Measurements from ENCODE around the gene ZNF22. TPM values are rescaled to one million over a fixed set of nuclear protein-coding genes. Genes with fewer than 3 reads are reported as not detected.

ZNF22 gene
- total RNA-seq, 1 donor from 2014 or later: 20.6 TPM

- H3K36me3 ChIP-seq: peaks cover 0 to 10% of the 10 kb centered on the region in 2 donors
- peaks cover 50% of the 10 kb centered on the region for H3K4me1 ChIP-seq
- H3K4me3 ChIP-seq: peak overlapping the region; percentile 50 to 62
- no peak for TF ChIP-seq CTCF (IDR thresholded peaks at IDR 0.05)
- no peak for TF ChIP-seq POLR2A (IDR thresholded peaks at IDR 0.05)
- TF ChIP-seq POLR2AphosphoS5 (IDR thresholded peaks at IDR 0.05; ENCODE audit: insufficient read depth in 1 of 2, low read depth in 1 of 2): peak; percentile 16 to 73
- DNase-seq (ENCODE audit: extremely low spot score in 2 of 2): peak; percentile 81 to 89
- intact Hi-C loops (cut with DNase I): no loop called here
- no peaks in the 10 kb centered on the region for H3K27me3 ChIP-seq
- H3K27ac ChIP-seq: peak overlapping the region; percentile 92
- H3K9me3 ChIP-seq: no peaks in the 10 kb centered on the region
Observed at GRCh38 chr10:45001381-45002148, 842 bp downstream of the ZNF22 start.

GRCh38 chr10:45003432-45004000 lies 2.8 kb downstream of the ZNF22 start:
- Histone ChIP-seq H3K27ac (no peak overlapping the region), H3K4me3 (no peak overlapping the region), H3K27me3 (no peaks in the 10 kb centered on the region), H3K9me3 (no peaks in the 10 kb centered on the region), H3K36me3 (peaks cover 0 to 10% of the 10 kb centered on the region in 2 donors), H3K4me1 (peaks cover 37% of the 10 kb centered on the region)
- TF ChIP-seq POLR2A (IDR thresholded peaks at IDR 0.05) (no peak), CTCF (IDR thresholded peaks at IDR 0.05) (no peak), POLR2AphosphoS5 (IDR thresholded peaks at IDR 0.05; ENCODE audit: insufficient read depth in 1 of 2, low read depth in 1 of 2) (no peak)
- peak in 1 of 2 donors; percentile 64 for DNase-seq (ENCODE audit: extremely low spot score in 2 of 2)
- intact Hi-C loops (cut with DNase I): no loop called here

- TF ChIP-seq POLR2A (IDR thresholded peaks at IDR 0.05) (no peak), CTCF (IDR thresholded peaks at IDR 0.05) (no peak), POLR2AphosphoS5 (IDR thresholded peaks at IDR 0.05; ENCODE audit: insufficient read depth in 1 of 2, low read depth in 1 of 2) (no peak)
- Histone ChIP-seq H3K4me1 (peaks cover 30% of the 10 kb centered on the region), H3K4me3 (no peak overlapping the region), H3K9me3 (no peaks in the 10 kb centered on the region), H3K27me3 (no peaks in the 10 kb centered on the region), H3K27ac (no peak overlapping the region), H3K36me3 (peaks cover 0 to 10% of the 10 kb centered on the region in 2 donors)
- DNase-seq (ENCODE audit: extremely low spot score in 2 of 2): no peak
- intact Hi-C loops (cut with DNase I): no loop called here
Observed at GRCh38 chr10:45004661-45005060, 3.9 kb downstream of the ZNF22 start.

- no peaks in the 10 kb centered on the region for H3K9me3 ChIP-seq
- H3K4me3 ChIP-seq: no peak overlapping the region
- TF ChIP-seq POLR2AphosphoS5 (IDR thresholded peaks at IDR 0.05; ENCODE audit: insufficient read depth in 1 of 2, low read depth in 1 of 2) (no peak), POLR2A (IDR thresholded peaks at IDR 0.05) (no peak), CTCF (IDR thresholded peaks at IDR 0.05) (no peak)
- peaks cover 0 to 10% of the 10 kb centered on the region in 2 donors for H3K36me3 ChIP-seq
- no peaks in the 10 kb centered on the region for H3K27me3 ChIP-seq
- DNase-seq (ENCODE audit: extremely low spot score in 2 of 2): no peak
- peaks cover 24% of the 10 kb centered on the region for H3K4me1 ChIP-seq
- intact Hi-C loops (cut with DNase I): no loop called here
- H3K27ac ChIP-seq: no peak overlapping the region
Observed at GRCh38 chr10:45005284-45005683, 4.6 kb downstream of the ZNF22 start.

Measured in vagina (tissue), 2 donors.